OCI-LY7 (cell line): ENCODE data around the gene GPR82.

ENCODE experiments used
- CTCF ChIP-seq: fragments of 200-600 bp; sonication (generic); conservative IDR thresholded peaks from 2 replicates; pipeline ENCODE4 v1.5.1; 2014; ENCODE audit warnings: mild to moderate bottlenecking, antibody characterized with exemption, low read length, moderate library complexity, mixed read lengths
- EZH2phosphoT487 ChIP-seq: fragments of 200-600 bp; sonication (generic); IDR thresholded peaks from 2 replicates; pipeline ENCODE4 v1.6.1; 2018; ENCODE audit warnings: low read depth, borderline replicate concordance, mild to moderate bottlenecking, mixed run types, antibody characterized with exemption, low read length, moderate library complexity, mixed read lengths

- TF ChIP-seq CTCF: no peak
- no peak for TF ChIP-seq EZH2phosphoT487
Measured at GRCh38 chrX:41688156-41688555, 35.8 kb upstream of the GPR82 start.
